ENCODE measurements around the gene MCOLN3.

The MCOLN3 gene

DNA sequence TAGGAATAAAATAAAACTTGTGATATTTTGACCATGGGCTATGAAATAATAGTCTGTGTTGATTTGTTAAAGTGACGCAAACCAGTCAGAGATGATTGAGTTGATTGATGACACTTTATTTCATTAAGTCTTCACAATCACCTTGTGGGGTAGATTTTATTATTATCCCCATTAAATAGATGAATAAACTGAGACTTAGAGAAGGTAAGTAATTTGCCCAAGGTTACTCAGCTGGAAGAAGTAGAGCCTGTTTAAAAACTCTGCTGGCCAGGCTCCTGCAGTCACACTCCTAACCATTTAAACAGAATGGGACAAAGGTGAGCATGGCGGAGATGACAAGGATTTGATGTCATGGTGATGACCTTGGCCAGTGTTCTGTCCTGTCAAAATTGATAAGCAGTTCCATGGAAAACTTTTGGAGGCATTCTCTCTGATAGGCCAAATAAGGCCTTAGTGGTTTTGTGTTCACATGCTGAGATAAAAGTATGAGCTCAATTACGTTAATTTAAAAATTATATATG is 22.7 kb upstream of the MCOLN3 start:
- H3K27me3 ChIP-seq (ENCODE audit: control insufficient read depth in 1 of 2, insufficient read depth in 2 of 2, low read length in 2 of 2), result no peaks in the 10 kb centered on the region
- H3K4me1 ChIP-seq (ENCODE audit: control insufficient read depth in 1 of 2, insufficient read depth in 2 of 2, low read length in 2 of 2), result no peaks in the 10 kb centered on the region
- H3K9me3 ChIP-seq (ENCODE audit: control insufficient read depth in 1 of 2, low read length in 2 of 2), result no peaks in the 10 kb centered on the region
- no peak overlapping the region for H3K4me3 ChIP-seq (ENCODE audit: low read depth in 1 of 2, low read length in 2 of 2)
- no peak overlapping the region for H3K27ac ChIP-seq (ENCODE audit: low read depth, low read length)
- H3K36me3 ChIP-seq (ENCODE audit: control insufficient read depth in 1 of 2, insufficient read depth in 2 of 2, low read length in 2 of 2), result no peaks in the 10 kb centered on the region
- no peak overlapping the region for H3K9ac ChIP-seq (ENCODE audit: low read depth in 1 of 2, low read length in 2 of 2)

GRCh38 chr1:85068846-85069245 is 20.5 kb upstream of the MCOLN3 start:
- Histone ChIP-seq H3K9me3 (ENCODE audit: control insufficient read depth in 1 of 2, low read length in 2 of 2) (no peaks in the 10 kb centered on the region), H3K36me3 (ENCODE audit: control insufficient read depth in 1 of 2, insufficient read depth in 2 of 2, low read length in 2 of 2) (no peaks in the 10 kb centered on the region), H3K9ac (ENCODE audit: low read depth in 1 of 2, low read length in 2 of 2) (no peak overlapping the region), H3K27ac (ENCODE audit: low read depth, low read length) (no peak overlapping the region), H3K4me3 (ENCODE audit: low read depth in 1 of 2, low read length in 2 of 2) (no peak overlapping the region), H3K27me3 (ENCODE audit: control insufficient read depth in 1 of 2, insufficient read depth in 2 of 2, low read length in 2 of 2) (no peaks in the 10 kb centered on the region), H3K4me1 (ENCODE audit: control insufficient read depth in 1 of 2, insufficient read depth in 2 of 2, low read length in 2 of 2) (no peaks in the 10 kb centered on the region)

- H3K4me3 ChIP-seq (ENCODE audit: low read depth in 1 of 2, low read length in 2 of 2), result no peak overlapping the region
- no peaks in the 10 kb centered on the region for H3K27me3 ChIP-seq (ENCODE audit: control insufficient read depth in 1 of 2, insufficient read depth in 2 of 2, low read length in 2 of 2)
Measured at GRCh38 chr1:85065550-85065949, 17.2 kb upstream of the MCOLN3 start.

GRCh38 chr1:85062425-85063026 is 14.2 kb upstream of the MCOLN3 start:
- no peaks in the 10 kb centered on the region for H3K27me3 ChIP-seq (ENCODE audit: control insufficient read depth in 1 of 2, insufficient read depth in 2 of 2, low read length in 2 of 2)
- peaks cover 4 to 11% of the 10 kb centered on the region in 2 donors for H3K4me1 ChIP-seq (ENCODE audit: control insufficient read depth in 1 of 2, insufficient read depth in 2 of 2, low read length in 2 of 2)
- no peak overlapping the region for H3K27ac ChIP-seq (ENCODE audit: low read depth, low read length)
- H3K36me3 ChIP-seq (ENCODE audit: control insufficient read depth in 1 of 2, insufficient read depth in 2 of 2, low read length in 2 of 2), result no peaks in the 10 kb centered on the region
- H3K9me3 ChIP-seq (ENCODE audit: control insufficient read depth in 1 of 2, low read length in 2 of 2), result no peaks in the 10 kb centered on the region
- peak overlapping the region; percentile 66 to 77 for H3K4me3 ChIP-seq (ENCODE audit: low read depth in 1 of 2, low read length in 2 of 2)
- no peak overlapping the region for H3K9ac ChIP-seq (ENCODE audit: low read depth in 1 of 2, low read length in 2 of 2)

More at GRCh38 chr1:85065550-85065949, 17.2 kb upstream of the MCOLN3 start:
- peaks cover 4 to 11% of the 10 kb centered on the region in 2 donors for H3K4me1 ChIP-seq (ENCODE audit: control insufficient read depth in 1 of 2, insufficient read depth in 2 of 2, low read length in 2 of 2)
- no peaks in the 10 kb centered on the region for H3K9me3 ChIP-seq (ENCODE audit: control insufficient read depth in 1 of 2, low read length in 2 of 2)
- no peak overlapping the region for H3K27ac ChIP-seq (ENCODE audit: low read depth, low read length)
- H3K36me3 ChIP-seq (ENCODE audit: control insufficient read depth in 1 of 2, insufficient read depth in 2 of 2, low read length in 2 of 2), result no peaks in the 10 kb centered on the region
- H3K9ac ChIP-seq (ENCODE audit: low read depth in 1 of 2, low read length in 2 of 2), result no peak overlapping the region

DNA sequence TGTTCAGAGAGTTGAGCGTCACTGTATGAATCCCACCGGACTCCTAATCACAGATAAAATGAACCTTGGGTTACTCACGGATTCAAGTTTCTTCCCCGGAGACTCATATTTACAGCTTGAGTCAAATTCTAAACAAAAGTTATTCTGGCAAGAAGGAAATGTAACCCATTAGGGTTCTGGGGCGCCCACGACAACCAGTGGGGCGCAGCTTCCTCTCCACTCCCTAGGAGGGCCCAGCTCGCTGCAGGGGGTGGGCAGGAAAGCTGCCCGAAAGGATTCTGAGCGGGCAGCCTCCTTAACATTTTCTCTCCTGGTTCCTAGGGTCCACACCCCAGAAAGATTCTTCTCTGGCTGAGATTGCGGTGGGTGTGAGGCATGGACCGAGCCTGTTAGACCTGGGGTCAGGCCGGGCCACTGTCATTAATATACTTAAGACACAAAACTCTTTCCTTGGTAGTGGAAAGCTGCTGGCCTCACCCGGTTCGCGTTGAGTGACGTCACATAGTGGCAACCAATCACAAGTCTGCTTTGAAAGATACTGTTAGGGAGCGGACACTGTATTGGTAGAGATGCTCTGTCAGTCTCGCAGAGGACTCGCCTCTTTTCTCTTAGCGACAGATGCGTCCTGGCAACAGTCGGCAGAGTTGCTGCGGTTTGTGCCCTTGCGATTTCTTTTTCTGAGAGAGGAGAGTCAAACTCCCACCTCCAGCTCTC is 13.6 kb upstream of the MCOLN3 start:
- no peaks in the 10 kb centered on the region for H3K9me3 ChIP-seq (ENCODE audit: control insufficient read depth in 1 of 2, low read length in 2 of 2)
- peak overlapping the region; percentile 66 to 77 for H3K4me3 ChIP-seq (ENCODE audit: low read depth in 1 of 2, low read length in 2 of 2)
- peak overlapping the region; percentile 69 to 72 for H3K9ac ChIP-seq (ENCODE audit: low read depth in 1 of 2, low read length in 2 of 2)
- H3K27ac ChIP-seq (ENCODE audit: low read depth, low read length), result no peak overlapping the region
- H3K36me3 ChIP-seq (ENCODE audit: control insufficient read depth in 1 of 2, insufficient read depth in 2 of 2, low read length in 2 of 2), result no peaks in the 10 kb centered on the region
- peaks cover 4 to 11% of the 10 kb centered on the region in 2 donors for H3K4me1 ChIP-seq (ENCODE audit: control insufficient read depth in 1 of 2, insufficient read depth in 2 of 2, low read length in 2 of 2)
- H3K27me3 ChIP-seq (ENCODE audit: control insufficient read depth in 1 of 2, insufficient read depth in 2 of 2, low read length in 2 of 2), result no peaks in the 10 kb centered on the region

GRCh38 chr1:85060038-85060437 is 11.7 kb upstream of the MCOLN3 start:
- no peaks in the 10 kb centered on the region for H3K36me3 ChIP-seq (ENCODE audit: control insufficient read depth in 1 of 2, insufficient read depth in 2 of 2, low read length in 2 of 2)
- no peak overlapping the region for H3K4me3 ChIP-seq (ENCODE audit: low read depth in 1 of 2, low read length in 2 of 2)
- no peak overlapping the region for H3K9ac ChIP-seq (ENCODE audit: low read depth in 1 of 2, low read length in 2 of 2)
- no peaks in the 10 kb centered on the region for H3K27me3 ChIP-seq (ENCODE audit: control insufficient read depth in 1 of 2, insufficient read depth in 2 of 2, low read length in 2 of 2)
- H3K27ac ChIP-seq (ENCODE audit: low read depth, low read length), result no peak overlapping the region
- H3K9me3 ChIP-seq (ENCODE audit: control insufficient read depth in 1 of 2, low read length in 2 of 2), result no peaks in the 10 kb centered on the region
- peaks cover 4 to 11% of the 10 kb centered on the region in 2 donors for H3K4me1 ChIP-seq (ENCODE audit: control insufficient read depth in 1 of 2, insufficient read depth in 2 of 2, low read length in 2 of 2)

- no peak overlapping the region for H3K4me3 ChIP-seq (ENCODE audit: low read depth in 1 of 2, low read length in 2 of 2)
- H3K4me1 ChIP-seq (ENCODE audit: control insufficient read depth in 1 of 2, insufficient read depth in 2 of 2, low read length in 2 of 2), result peaks cover 4 to 11% of the 10 kb centered on the region in 2 donors
- H3K27ac ChIP-seq (ENCODE audit: low read depth, low read length), result no peak overlapping the region
- no peaks in the 10 kb centered on the region for H3K9me3 ChIP-seq (ENCODE audit: control insufficient read depth in 1 of 2, low read length in 2 of 2)
- H3K27me3 ChIP-seq (ENCODE audit: control insufficient read depth in 1 of 2, insufficient read depth in 2 of 2, low read length in 2 of 2), result no peaks in the 10 kb centered on the region
- H3K36me3 ChIP-seq (ENCODE audit: control insufficient read depth in 1 of 2, insufficient read depth in 2 of 2, low read length in 2 of 2), result no peaks in the 10 kb centered on the region
- no peak overlapping the region for H3K9ac ChIP-seq (ENCODE audit: low read depth in 1 of 2, low read length in 2 of 2)
Measured at GRCh38 chr1:85059563-85059962, 11.3 kb upstream of the MCOLN3 start.

GRCh38 chr1:85058786-85059185 is 10.5 kb upstream of the MCOLN3 start:
- Histone ChIP-seq H3K27ac (ENCODE audit: low read depth, low read length) (no peak overlapping the region), H3K36me3 (ENCODE audit: control insufficient read depth in 1 of 2, insufficient read depth in 2 of 2, low read length in 2 of 2) (no peaks in the 10 kb centered on the region), H3K9me3 (ENCODE audit: control insufficient read depth in 1 of 2, low read length in 2 of 2) (no peaks in the 10 kb centered on the region), H3K4me3 (ENCODE audit: low read depth in 1 of 2, low read length in 2 of 2) (no peak overlapping the region), H3K27me3 (ENCODE audit: control insufficient read depth in 1 of 2, insufficient read depth in 2 of 2, low read length in 2 of 2) (no peaks in the 10 kb centered on the region), H3K9ac (ENCODE audit: low read depth in 1 of 2, low read length in 2 of 2) (no peak overlapping the region), H3K4me1 (ENCODE audit: control insufficient read depth in 1 of 2, insufficient read depth in 2 of 2, low read length in 2 of 2) (peaks cover 4 to 11% of the 10 kb centered on the region in 2 donors)

- Histone ChIP-seq H3K4me1 (ENCODE audit: control insufficient read depth in 1 of 2, insufficient read depth in 2 of 2, low read length in 2 of 2) (peaks cover 4 to 11% of the 10 kb centered on the region in 2 donors), H3K9me3 (ENCODE audit: control insufficient read depth in 1 of 2, low read length in 2 of 2) (no peaks in the 10 kb centered on the region), H3K27me3 (ENCODE audit: control insufficient read depth in 1 of 2, insufficient read depth in 2 of 2, low read length in 2 of 2) (no peaks in the 10 kb centered on the region), H3K9ac (ENCODE audit: low read depth in 1 of 2, low read length in 2 of 2) (no peak overlapping the region), H3K4me3 (ENCODE audit: low read depth in 1 of 2, low read length in 2 of 2) (no peak overlapping the region), H3K27ac (ENCODE audit: low read depth, low read length) (no peak overlapping the region), H3K36me3 (ENCODE audit: control insufficient read depth in 1 of 2, insufficient read depth in 2 of 2, low read length in 2 of 2) (no peaks in the 10 kb centered on the region)
Measured at GRCh38 chr1:85058311-85058710, 10.0 kb upstream of the MCOLN3 start.

- H3K9ac ChIP-seq (ENCODE audit: low read depth in 1 of 2, low read length in 2 of 2), result no peak overlapping the region
- no peak overlapping the region for H3K27ac ChIP-seq (ENCODE audit: low read depth, low read length)
- H3K27me3 ChIP-seq (ENCODE audit: control insufficient read depth in 1 of 2, insufficient read depth in 2 of 2, low read length in 2 of 2), result peaks cover 3 to 8% of the 10 kb centered on the region in 2 donors
- H3K36me3 ChIP-seq (ENCODE audit: control insufficient read depth in 1 of 2, insufficient read depth in 2 of 2, low read length in 2 of 2), result no peaks in the 10 kb centered on the region
- no peak overlapping the region for H3K4me3 ChIP-seq (ENCODE audit: low read depth in 1 of 2, low read length in 2 of 2)
- no peaks in the 10 kb centered on the region for H3K9me3 ChIP-seq (ENCODE audit: control insufficient read depth in 1 of 2, low read length in 2 of 2)
- H3K4me1 ChIP-seq (ENCODE audit: control insufficient read depth in 1 of 2, insufficient read depth in 2 of 2, low read length in 2 of 2), result peaks cover 0 to 1% of the 10 kb centered on the region in 2 donors
Measured at GRCh38 chr1:85054664-85055063, 6.4 kb upstream of the MCOLN3 start.

All from duodenal mucosa (tissue), 2 donors.